ENCODE measurements around the gene CNEP1R1.
A peak's percentile ranks its signal among the peaks of the same experiment; 100 is the strongest.

The CNEP1R1 gene

DNA sequence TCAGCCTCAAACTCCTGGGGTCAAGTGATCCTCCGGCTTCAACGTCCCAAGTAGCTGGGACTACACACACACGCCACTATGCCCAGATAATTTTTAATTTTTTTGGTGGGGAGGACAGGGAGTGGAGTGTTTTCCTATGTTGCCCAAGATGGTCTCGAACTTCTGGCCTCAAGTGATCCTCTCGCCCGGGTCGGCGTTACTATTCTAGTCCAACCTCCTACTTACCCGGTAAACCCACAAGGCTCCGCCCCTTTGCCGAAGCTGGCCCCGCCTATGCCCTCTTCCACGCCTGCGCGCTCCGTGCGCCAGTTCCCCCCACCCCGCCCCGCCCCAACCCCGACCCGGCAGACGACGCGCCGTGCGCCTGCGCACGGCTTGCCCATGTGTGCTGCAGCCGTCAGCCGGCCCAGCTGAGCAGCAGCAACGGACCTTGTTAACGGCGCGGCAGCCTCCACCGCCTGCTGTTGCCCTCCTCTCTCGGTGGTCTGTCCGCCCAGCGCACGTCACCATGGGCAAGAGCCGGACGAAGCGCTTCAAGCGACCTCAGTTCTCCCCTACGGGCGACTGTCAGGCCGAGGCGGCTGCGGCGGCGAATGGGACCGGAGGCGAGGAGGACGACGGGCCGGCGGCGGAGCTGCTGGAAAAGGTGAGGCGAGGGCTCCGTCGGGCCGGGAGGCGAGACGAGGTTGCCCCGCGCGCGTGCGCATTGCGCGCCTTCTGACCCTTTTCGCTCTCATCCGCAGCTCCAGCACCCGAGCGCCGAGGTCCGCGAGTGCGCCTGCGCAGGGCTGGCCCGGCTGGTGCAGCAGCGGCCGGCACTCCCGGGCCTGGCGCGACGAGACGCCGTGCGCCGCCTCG lies 40.8 kb downstream of the CNEP1R1 start, which contains the start of gene HEATR3:
Gene HEATR3 (plus strand): TSS at position 347 of the 858 bp plus-strand sequence. CDS start 162 bp downstream, at position 509.
- DNase-seq (ENCODE audit: low read depth): peak; percentile 92

DNA sequence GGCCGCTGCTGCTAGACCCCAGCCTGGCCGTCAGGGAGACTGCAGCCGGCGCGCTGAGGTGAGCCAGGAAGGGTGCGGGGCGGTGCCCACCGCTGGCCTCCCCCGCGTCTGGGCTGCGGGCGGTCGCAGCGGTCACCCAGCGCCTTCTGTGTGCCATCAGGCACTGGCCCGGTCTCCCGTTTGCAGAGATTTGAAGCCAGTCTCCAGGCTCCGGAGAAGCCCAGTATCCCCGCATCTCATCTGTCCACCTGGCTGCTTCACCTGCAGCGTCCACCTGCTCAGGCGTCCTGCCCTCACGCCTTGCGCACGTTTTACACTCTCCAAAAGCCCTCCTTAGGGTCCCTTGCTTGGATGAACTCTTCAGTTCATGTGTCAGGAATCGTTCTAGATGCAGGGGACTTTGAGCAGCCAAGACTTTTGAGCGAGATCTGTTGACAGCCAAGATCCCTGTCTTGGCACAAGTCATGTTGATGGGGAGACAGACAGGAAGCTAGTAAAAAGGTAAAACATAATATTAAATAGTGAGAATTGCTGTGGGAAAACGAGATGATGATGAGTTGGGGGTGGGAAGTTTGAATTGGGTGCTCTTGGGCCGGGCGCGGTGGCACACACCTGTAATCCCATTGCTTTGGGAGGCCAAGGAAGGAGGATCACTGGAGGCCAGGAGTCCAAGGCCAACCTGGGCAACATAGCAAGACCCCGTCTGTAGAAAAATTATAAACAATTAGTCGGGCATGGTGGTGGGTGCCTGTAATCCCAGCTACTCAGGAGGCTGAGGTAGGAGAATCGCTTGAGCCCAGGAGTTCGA lies 41.7 kb downstream of the CNEP1R1 start:
- no peak for DNase-seq (ENCODE audit: low read depth)

DNA sequence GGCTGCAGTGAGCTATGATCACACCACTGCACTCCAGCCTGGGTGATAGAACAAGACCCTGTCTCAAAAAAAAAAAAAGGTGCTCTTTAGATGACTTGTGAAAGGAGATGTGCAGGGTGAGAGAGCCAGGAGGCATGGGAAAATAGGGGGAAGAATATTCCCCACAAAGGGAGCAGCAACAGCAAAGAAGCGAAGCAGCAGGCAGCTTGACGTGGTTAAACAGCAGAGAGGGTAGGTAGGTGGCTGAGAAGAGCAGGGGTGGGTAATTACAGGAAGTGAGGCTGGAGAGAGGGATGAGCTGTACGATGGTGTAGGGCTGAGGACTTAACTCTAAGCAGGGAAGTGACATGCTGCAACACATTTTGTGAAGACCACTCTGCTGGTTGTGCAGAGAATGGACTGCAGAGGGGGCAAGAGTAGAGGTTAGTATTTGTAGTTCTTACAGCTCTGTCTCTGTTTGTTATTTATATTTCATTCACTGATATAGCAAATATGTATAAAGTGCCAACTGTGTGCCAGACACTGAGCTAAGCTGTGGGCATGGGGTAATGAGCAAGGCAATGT lies 42.3 kb downstream of the CNEP1R1 start:
- peak; percentile 11 for DNase-seq (ENCODE audit: low read depth)

DNA sequence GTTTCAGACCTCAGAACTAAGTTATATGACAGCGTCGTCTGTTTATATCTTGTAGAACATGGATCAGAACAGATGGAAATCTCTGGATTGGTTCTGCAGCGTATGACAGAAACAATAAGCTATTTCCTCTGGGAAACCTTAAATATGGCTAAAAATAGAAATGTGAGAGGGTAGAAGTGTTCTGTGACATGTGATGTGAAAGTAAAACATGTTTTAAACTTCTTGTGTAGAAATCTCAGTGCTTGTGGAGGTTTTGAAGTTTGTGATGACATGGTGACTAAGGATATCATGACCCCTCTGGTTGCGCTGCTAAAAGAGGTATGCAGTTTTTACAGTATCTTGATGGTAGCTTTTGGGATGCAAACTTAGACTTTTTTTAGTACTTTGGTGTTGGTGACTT lies 43.5 kb downstream of the CNEP1R1 start:
- no peak for DNase-seq (ENCODE audit: low read depth)

DNA sequence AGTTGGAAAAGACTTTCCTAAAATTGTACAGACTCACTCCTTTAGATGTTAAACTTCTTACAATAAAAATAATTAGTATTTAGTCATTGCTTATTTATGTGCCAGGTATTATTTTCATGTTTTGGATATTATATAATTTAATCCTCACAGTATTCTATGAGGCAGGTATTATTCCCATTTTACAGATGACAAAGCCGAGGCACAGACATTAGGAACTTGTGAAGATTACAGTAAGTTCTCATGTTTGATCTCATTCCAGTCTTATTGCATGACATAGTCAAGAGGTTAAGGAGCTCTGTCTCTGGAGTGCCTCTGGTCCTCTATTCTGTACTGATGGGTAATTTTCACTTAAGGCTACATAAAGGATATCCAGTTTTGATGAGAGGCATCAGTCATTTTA lies 44.0 kb downstream of the CNEP1R1 start:
- DNase-seq (ENCODE audit: low read depth): no peak

DNA sequence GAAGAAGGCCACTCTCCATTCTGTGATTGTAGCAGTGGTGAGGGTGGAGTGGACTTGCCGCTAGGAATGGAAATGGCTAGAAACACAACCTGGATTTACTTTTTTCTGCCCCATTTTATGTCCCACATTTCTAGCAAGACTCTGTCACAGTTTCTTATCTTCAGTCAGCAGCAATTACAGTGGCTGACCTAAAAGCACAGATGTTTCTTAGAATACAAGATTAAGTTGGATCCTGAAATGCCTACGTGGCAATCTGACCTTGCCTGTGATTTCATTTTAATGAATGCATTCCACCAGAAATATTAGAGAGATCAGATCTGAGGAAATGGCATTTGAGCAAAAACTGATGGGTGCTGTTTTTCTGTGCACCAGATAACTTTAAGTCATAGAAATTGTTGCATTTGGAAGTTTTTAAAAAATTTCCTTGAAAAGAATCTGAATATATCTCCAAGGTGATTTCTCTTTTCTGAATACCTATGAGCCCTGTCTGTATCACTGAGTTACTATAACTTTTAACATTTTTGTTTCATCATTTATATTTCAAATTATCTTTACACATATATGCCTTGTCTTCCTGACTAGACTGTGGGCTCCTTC lies 46.1 kb downstream of the CNEP1R1 start:
- DNase-seq (ENCODE audit: low read depth): no peak

DNA sequence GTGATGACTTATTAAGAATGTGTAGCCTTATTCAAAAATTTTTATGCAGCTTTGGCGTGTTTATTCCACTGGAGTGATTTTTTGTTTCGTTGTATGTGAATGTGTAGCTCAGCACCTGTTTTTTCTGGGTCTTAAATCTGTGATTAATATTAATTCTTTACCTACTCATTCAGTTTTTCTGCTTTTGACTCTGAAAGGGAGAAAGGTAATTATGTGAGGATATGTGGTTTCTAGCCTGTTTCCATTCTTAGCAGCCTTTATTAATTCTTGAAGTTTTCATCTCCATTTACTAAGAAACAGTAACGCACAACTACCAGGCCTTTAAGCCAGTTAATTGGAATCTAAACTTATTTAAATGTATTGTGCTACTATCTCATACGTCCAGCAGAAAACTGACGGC lies 47.7 kb downstream of the CNEP1R1 start:
- DNase-seq (ENCODE audit: low read depth): no peak

DNA sequence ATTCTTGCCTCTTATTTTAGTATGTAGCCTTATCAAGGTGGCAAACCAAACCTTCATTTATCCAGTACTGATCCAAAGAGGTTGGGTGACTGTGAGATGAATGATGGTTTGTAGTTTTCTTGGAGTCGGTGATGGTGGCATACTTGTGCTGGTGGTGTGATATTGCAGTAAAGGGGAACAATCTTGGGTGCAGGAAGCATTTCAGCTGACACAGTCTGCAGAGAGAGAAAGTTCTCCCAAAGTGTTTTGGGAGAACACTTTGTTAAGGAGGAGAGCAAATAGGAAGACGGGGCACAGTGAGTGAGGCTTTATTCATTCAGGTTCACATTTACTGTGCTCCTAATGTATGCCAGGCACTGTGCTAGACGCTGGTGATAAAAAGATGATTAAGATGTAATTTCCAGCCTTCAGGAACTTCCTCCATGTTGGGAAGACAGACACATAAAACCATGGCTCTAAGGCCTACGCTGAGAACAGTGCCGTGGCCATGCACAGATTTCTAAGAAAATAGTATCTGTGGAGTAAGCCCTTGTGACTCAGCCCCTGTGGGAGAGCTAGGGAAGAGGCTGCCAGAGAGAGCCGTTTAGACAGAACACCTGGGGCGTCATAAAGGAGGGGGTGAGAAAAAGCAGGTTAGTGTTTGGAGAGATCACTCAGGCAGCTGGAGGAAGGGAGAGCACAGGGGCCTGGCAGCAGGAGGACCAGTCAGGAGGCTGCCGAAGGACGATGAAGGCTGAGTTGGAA lies 54.5 kb downstream of the CNEP1R1 start:
- no peak for DNase-seq (ENCODE audit: low read depth)

DNA sequence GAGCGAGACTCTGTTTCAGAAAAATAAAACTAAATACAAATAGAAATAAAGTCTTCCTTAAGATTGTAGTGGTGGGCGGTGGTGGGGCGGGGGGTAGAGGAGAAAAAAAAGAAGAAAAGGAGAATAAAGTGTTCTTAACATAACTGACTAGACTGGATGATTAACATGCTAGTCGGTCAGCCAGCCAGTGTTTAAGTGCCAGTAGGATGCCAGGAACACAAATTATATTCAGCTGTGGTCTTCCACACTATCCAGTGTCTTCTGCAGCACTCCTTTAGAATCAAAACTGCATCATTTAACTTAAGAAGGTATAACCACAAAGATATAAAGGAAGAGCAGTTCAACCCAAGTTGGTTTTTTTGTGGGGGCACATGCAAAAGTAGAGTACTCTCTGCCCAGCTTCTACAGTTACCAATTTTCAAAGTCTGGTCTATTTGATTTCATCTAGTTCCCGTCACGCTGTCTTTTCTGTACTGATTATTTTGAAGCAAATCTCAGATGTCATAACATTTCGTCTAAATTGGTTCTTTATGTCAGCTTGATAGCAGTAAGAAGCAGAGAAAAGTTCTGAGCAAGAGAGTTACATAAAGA lies 56.5 kb downstream of the CNEP1R1 start:
- no peak for DNase-seq (ENCODE audit: low read depth)

DNA sequence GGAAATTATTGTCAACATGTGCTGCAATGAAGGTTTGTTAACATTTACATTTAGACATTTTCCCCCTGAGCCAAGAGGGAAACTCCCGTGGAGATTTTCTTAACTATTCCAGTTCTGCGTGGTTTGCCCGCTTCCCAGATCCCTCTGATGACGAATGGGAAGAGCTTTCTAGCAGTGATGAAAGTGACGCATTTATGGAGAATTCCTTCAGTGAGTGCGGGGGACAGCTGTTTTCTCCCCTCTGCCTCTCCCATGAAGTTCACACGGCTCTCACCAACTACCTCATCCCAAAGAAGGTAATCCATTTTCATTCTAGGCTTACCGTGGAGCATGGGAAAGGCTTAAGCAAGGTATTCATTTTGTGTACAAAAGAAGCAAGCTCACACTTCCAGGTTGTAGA lies 59.0 kb downstream of the CNEP1R1 start:
- DNase-seq (ENCODE audit: low read depth): no peak

DNA sequence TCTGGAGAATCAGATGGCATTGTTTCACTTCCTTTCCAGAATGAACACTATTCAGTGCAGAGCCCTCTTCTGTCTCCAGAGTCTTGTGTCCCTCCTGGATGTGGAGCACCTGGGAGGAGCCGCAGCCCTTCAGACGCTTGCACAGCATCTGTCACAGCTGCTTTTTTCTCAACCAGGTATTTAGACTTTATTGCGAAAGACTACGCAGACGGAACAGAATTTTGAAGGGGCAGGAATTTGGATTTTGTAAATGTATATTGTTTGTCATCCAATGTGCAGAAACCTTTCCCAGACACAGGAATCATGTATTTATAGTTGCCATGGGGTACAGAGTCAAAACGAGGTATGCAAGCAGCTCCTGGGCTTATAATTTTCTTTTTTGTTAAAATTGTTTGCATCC lies 61.2 kb downstream of the CNEP1R1 start:
- DNase-seq (ENCODE audit: low read depth): no peak

All from activated T-cell treated with anti-CD3 and anti-CD28 coated beads for 1 hour (primary cell).